GM12874 (cell line): ENCODE measurements around the gene CEP70.

Experiments
- TF ChIP-seq, protein P1 (sequence below): IDR thresholded peaks from 2 replicates; pipeline ENCODE4 v1.5.1; 2011; ENCODE audit warnings: low read depth, mild to moderate bottlenecking, control low read depth, low read length, moderate library complexity; ENCODE audit not compliant: insufficient read depth

CEP70 gene

GRCh38 chr3:138594935-138595610 is 1.0 kb upstream of the CEP70 start:
- TF ChIP-seq, protein P1, sequence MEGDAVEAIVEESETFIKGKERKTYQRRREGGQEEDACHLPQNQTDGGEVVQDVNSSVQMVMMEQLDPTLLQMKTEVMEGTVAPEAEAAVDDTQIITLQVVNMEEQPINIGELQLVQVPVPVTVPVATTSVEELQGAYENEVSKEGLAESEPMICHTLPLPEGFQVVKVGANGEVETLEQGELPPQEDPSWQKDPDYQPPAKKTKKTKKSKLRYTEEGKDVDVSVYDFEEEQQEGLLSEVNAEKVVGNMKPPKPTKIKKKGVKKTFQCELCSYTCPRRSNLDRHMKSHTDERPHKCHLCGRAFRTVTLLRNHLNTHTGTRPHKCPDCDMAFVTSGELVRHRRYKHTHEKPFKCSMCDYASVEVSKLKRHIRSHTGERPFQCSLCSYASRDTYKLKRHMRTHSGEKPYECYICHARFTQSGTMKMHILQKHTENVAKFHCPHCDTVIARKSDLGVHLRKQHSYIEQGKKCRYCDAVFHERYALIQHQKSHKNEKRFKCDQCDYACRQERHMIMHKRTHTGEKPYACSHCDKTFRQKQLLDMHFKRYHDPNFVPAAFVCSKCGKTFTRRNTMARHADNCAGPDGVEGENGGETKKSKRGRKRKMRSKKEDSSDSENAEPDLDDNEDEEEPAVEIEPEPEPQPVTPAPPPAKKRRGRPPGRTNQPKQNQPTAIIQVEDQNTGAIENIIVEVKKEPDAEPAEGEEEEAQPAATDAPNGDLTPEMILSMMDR, result no peak

DNA sequence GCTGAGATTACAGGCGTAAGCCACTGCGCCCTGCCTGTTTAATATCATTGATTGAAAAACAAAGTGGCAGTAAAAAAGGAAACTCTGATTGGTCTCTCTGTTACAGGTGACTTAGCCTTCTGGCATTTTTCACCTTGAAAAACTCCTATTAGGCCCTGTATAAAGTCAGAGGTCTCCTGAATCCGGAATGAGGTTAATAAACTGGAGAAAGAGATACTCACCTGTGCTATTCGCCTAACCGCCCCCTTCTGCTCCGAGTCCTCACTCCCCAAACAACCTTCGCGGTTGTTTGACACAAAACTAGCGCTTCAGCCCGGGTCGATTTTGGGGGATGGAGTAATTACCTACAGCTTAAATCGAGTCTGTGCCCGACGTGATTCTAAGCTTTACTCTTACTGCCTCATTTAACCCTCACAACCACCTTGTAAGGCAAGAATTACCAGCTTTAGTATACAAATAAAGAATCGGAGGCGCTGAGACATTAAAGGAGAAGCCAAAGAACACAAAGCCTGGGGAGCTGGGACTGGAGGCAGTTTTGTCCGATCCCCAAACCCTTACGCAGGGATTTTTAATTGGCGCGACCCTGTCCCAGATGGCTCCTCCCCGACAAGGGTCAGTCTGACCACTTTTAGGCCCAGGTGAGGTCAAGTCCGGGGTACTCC is 441 bp downstream of the CEP70 start:
- TF ChIP-seq, protein P1, result no peak

GRCh38 chr3:138591392-138591791 is 2.7 kb downstream of the CEP70 start:
- TF ChIP-seq, protein P1, result no peak

- TF ChIP-seq, protein P1, result no peak
Observed at GRCh38 chr3:138588445-138588844, 5.6 kb downstream of the CEP70 start.

DNA sequence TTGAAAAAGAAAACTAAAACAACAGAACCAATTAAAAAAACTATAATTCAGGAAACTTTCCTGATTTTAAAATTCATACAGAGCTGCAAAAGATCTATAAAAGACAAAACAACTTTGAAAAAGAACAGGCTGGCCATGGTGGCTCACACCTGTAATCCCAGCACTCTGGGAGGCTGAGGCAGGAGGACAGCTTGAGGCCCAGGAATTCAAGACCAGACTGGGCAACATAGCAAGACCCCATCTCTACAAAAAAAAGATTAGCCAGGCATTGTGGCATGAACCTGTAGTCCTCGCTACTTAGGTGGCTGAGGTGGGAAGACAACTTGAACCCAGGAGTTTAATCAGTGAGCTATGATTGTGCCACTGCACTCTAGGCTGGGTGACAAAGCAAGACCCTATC is 6.7 kb downstream of the CEP70 start:
- TF ChIP-seq, protein P1, result no peak

DNA sequence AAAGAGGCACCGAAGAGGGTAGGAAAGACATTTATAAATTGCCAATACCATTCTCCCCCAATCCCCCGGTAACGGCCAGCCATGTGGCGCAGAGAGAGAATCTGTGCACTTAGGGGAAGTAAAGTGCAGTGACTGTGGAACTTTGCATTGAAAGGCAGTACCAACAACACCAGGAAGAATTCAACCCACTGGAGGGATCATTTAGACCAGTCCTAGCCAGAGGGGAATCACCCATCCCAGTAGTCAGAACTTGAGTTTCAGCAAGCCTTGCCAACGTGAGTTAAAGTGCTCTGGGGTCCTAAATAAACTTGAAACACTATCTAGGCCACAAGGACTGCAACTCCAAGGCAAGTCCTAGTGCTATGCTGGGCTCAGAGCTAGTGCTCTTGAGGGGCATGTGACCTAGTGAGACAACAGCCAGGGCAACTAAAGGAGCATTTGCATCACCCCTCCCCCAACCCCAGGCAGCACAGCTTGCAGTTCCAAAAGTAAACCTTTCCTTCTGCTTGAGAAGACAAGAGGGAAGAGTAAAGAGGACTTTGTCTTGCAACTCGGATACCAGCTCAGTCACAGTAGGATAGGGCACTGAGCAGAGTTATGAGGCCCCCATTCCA is 15.0 kb downstream of the CEP70 start:
- TF ChIP-seq, protein P1, result no peak

GRCh38 chr3:138578141-138578540 is 15.9 kb downstream of the CEP70 start:
- TF ChIP-seq, protein P1, result no peak
